Embryonic facial prominence (tissue), 1 donor: ENCODE measurements around the gene PTK7.

Source experiments
- DNase-seq: peaks from one replicate; pipeline ENCODE4 v3.0.0-alpha.2; 2016; ENCODE audit errors: extremely low spot score

Gene PTK7

DNA sequence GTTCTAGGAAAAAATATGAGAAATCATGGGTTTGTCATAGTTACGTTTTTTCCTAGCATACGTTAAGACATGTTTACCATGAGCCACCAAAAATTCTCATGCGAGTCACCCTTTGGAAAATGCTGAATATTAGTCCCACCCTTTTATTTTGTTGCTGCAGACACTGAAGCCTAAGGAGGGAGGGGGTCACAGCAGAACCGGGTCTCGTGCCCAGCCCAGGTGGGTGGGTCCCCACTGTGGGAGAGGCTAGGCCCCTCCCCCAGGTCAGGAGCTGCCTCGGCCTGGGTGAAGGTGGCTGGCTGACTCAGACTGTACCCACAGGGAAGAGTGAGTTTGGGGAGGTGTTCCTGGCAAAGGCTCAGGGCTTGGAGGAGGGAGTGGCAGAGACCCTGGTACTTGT lies 68.8 kb downstream of the PTK7 start:
- DNase-seq = no peak

DNA sequence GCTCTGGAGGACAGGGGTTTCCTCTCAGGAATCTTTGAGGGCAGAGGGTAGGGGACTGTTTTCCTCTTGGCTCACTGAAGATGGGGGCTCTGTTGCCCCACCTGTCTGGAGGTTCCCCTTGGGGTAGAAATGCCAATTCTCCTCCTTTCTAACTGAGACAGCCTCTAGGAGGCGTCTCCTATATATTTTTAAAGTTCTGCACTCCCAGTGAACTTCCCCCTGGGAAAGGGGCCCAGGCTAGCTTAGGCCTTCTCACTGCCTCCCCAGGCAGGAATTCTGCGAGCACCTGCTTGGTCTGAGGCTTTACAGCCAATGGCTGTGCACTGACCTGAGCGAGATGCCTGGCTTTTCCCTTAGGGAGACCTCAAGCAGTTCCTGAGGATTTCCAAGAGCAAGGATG lies 70.1 kb downstream of the PTK7 start:
- no peak for DNase-seq

DNA sequence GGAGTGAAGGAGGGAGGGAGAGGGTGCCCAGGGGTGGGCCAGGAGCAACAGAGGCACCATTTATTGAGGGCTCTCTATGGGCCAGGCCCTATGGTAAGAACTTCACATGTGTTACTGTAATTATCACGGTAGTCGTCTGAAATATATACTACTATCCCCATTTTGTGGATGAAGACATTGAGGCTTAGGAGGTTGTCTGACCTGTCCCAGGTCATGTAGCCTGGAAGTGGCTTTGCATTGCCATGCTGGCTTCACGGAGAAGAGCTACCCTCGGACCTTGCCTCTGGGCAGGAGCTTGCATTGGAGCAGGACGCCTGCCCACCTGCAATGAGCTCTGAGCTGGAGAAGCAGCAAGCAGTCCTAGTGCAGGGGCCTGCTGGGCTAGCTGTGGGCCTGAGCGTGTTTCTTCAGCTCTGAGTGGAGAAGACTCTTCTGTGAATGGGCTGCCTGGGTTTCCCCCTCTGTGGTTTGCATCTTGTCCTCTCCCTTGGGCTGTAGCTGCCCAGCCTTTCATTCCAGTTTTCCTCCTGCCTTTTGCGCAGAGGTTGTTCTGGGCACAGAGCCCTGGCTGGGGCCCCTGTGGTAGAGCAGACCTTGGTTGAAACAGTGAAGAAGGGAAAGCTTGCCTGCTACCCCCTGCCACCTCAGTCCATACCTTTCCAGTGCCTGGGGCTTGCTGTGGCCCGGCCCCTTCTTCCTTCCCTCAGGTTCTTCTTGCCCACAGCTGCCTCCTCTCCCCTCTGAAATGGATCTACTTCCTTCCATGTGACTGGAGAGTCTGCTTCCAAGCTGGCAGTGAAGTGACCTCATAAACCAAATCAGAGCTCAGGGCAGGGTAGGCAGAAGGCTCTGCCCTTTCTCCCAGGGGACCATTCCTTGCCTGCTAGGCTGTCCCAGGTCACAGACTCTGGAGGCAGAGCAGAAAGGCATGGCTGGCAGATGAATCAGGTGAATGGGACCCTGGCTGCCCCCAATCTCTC lies 70.9 kb downstream of the PTK7 start:
- no peak for DNase-seq

DNA sequence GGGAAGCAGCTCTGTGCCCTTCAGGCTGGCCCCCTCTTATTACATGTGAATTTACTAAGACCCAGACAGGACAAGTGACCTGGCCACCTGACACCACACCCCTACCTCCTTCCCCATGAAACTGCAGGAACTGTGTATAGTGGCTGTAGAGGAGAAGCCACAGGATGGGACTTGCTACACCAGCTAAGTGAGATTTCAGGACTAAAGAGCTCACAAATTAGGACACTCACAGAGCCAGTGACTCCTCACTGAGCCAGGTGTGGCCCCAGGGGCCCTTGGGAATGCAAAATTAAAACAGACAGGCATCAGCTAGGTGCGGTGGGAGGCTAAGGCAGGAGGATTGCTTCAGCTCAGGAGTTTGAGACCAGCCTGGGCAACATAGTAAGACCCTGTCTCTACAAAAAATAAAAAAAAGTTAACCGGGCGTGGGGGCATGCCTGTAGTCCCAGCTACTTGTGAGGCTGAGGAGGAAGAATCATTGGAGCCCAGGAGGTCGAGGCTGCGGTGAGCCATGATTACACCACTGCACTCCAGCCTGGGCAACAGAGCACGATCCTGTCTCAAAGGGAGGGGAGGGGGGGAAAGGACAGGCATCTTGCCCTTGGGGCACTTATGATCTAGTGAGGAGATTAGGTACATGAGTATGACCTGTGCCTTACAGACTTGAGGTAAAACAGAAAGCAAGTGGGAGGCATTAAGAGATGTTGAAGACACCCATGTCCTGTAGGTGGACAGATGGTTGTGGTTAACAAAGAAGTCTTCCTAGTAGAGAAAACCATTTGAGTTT lies 71.8 kb downstream of the PTK7 start:
- DNase-seq = no peak

DNA sequence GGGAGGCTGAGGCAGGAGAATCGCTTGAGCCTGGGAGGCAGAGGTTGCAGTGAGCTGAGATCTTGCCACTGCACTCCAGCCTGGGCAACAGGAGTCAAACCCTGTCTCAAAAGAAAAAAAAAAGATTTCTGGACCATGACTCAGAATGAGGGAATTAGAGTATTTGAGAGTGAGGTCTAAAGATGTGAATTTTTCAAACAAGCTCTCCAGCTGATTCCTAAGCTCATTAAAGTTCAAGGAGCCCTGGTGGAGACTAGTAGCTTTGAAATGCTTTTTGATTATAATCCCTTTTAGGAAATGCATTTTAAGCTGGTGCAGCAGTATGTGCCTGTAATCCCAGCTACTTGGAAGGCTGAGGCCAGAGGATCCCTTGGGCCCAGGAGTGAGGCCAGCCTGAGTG lies 73.2 kb downstream of the PTK7 start:
- DNase-seq = no peak

DNA sequence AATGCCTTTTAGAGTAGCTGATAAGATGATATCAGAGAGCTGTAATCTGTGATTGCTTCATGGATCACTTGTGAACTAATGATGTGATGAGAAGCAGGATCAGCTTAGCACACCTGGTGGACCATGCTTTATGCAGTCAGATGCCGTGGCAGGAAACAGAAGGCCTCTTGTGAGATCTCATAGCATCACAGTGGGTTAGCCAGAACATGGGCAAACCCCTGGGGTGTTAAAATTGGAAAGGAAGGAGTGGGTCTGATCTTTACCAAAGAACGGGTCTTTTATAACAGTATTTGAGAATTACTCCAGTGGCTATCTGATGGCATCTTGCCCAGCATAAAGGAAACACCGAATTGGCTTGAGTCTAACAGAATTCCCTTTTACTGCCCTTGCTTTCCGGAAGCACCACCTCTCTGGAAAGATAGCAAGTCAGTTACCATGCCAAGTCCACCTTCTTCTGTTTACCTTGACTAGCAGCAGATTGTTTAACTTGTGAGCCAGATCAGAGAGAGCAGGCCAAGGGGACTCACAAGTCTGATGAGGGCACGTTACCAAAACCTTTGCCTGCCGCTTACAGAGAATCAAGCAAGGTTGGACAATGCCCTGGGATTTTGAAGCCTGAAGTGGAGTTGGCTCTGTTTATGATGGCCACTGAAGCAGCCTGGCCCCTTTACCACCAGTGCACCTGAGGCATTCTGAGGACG lies 74.1 kb downstream of the PTK7 start:
- DNase-seq = no peak

DNA sequence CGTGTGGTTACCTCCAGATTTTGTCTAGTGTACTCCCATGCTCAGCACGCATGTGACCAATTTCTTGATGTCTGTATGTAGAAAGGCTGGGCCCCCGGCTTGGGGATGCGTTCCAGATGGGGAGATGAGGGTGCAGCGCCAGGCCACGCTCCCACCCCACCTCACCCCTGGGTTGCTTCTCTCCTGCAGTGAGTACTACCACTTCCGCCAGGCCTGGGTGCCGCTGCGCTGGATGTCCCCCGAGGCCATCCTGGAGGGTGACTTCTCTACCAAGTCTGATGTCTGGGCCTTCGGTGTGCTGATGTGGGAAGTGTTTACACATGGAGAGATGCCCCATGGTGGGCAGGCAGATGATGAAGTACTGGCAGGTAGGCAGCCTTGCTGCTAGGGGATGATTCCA lies 83.5 kb downstream of the PTK7 start:
- DNase-seq = no peak

DNA sequence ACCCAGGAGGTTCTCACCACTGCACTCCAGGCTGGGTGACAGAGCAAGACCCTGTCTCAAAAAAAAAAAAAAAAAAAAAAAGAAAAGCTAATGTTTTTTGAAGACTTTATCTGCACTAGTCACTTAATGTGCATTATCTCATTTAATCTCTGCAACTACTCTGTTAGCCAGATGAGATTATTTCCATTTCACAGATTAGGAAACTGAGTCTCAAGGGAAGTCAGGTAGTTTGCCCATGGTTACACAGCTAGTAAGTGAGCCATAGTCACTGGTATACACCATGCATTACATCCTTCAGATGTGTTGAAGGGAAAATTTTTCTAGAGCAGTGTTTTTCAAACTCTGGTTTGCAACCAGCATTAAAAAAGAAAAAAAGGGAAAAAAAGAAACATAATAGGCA lies 87.8 kb downstream of the PTK7 start:
- DNase-seq = no peak

DNA sequence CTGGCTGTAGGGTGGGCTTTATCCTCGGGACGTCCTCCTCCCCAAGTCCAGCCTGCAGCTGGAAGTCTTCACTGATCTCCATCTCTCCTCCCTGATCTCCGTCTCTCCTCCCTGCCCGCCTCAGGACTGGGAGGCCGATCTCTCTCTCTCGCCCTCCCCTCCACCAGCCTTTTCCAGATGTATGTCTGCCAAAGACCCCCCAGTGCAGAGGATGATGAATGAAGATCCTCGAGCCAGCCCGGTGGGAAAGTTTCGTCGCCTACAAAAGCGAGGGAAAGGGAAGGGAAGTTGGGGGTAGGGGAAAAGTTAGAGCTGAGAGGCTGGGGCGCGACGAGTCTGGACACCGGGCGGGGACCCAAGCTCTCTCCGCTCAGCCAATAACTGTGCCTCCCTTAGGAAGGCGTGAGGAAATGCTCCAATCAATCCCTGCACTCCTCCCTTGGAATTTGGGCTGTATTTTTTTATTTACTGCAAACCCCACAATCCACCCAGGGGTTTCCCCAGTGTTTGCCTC lies 94.4 kb downstream of the PTK7 start:
- peak; percentile 84 for DNase-seq

DNA sequence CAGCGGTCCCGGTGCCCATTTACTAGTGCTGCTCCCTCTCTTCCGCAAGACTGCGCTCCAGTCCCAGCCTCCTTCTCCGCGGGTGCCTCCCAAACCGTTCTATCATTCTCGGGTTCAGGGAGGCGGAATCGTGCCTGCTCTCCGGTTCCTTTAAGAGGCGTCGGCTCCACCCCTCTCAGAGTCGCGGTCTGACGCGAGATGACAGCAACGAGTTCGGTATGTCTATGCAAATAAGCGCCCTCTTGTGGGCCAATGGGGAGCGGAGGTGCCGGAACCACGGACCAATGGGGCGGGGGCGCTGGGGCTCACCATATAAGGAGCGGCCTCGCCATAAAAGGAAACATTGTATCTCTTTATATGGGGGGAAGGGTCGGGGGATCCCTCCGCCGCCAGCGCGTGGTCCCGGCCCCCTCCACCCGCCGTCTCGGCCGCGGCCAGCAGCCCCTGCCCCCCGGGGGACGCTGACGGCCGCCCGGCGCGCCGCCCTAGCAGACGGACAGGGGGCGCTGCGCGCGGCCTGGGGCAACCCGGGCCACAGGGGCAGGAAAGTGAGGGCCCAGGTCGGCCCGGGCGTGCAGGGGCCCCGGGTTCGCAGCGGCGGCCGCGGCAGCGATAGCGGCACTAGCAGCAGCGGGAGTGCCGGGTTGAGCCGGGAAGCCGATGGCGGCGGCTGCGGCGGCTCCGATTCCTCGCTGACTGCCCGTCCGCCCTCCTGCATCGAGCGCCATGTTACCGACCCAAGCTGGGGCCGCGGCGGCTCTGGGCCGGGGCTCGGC lies 95.0 kb downstream of the PTK7 start, which contains the start of gene SRF:
Gene SRF, plus strand, starts transcription at position 339 of the 776 bp plus-strand sequence. Its CDS starts 388 bp downstream, at position 727.
- peak; percentile 98 for DNase-seq

DNA sequence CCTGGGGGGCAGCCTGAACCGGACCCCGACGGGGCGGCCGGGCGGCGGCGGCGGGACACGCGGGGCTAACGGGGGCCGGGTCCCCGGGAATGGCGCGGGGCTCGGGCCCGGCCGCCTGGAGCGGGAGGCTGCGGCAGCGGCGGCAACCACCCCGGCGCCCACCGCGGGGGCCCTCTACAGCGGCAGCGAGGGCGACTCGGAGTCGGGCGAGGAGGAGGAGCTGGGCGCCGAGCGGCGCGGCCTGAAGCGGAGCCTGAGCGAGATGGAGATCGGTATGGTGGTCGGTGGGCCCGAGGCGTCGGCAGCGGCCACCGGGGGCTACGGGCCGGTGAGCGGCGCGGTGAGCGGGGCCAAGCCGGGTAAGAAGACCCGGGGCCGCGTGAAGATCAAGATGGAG lies 95.6 kb downstream of the PTK7 start:
- DNase-seq = no peak

DNA sequence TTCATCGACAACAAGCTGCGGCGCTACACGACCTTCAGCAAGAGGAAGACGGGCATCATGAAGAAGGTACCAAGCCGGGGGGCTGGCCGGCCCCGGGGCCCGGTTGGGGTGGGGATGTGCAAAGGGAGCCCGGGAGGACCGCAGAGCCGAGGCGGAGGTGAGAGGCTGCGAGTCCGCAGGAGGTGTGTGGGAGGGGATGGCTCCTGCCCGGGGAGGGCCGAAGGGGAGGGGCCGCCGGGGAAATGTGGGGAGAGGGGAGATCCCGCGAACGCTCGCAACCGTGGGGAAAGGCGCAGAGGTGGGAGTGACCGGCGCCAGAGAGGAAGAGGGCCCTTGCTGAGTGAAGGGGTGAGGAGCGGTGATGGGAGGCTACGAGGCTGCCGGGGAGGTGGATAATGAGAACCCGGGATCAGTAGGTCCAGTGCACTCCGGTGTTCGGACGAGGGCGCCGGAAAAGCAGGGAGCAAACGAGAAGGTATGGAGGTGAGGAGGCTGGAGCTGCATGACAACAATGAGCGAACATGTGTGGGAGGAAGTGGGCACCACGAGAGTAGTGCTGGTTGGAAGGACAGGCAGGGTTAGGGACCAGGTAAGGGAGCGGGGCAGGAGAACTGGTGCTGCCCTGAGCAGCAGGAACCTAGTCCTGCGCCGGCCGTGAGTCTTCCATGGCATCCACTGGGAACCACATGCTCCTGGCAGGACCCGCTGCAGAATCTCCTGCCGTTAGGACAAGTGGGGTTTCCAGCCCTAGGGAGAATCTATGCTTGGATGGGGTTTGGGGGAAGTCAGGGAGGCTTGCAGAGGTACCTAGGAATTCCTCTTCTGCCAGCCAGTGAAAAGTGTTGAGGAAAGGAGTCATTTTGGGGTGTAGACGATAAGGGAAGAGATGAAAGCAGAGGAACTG lies 96.2 kb downstream of the PTK7 start:
- no peak for DNase-seq

DNA sequence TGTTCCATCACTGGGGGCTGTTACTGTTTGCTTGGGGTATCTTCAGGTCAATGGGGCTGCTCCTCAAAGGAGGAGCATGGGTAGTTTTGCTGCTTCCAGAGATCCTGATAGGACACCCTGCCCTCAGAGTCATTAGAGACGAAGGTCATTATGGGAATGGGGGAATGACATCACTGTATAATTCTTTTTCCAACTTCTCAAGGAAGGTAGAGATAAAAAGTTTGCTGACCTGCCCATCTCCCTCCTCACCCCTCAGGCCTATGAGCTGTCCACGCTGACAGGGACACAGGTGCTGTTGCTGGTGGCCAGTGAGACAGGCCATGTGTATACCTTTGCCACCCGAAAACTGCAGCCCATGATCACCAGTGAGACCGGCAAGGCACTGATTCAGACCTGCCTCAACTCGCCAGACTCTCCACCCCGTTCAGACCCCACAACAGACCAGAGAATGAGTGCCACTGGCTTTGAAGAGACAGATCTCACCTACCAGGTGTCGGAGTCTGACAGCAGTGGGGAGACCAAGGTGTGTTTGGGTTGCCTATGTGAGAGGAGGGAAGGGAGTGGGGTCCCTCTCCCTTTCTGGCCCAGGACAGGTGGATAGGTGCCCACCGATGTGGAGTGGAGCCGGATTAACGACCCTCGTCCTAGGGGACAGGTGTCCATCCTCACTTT lies 97.6 kb downstream of the PTK7 start:
- DNase-seq = no peak

DNA sequence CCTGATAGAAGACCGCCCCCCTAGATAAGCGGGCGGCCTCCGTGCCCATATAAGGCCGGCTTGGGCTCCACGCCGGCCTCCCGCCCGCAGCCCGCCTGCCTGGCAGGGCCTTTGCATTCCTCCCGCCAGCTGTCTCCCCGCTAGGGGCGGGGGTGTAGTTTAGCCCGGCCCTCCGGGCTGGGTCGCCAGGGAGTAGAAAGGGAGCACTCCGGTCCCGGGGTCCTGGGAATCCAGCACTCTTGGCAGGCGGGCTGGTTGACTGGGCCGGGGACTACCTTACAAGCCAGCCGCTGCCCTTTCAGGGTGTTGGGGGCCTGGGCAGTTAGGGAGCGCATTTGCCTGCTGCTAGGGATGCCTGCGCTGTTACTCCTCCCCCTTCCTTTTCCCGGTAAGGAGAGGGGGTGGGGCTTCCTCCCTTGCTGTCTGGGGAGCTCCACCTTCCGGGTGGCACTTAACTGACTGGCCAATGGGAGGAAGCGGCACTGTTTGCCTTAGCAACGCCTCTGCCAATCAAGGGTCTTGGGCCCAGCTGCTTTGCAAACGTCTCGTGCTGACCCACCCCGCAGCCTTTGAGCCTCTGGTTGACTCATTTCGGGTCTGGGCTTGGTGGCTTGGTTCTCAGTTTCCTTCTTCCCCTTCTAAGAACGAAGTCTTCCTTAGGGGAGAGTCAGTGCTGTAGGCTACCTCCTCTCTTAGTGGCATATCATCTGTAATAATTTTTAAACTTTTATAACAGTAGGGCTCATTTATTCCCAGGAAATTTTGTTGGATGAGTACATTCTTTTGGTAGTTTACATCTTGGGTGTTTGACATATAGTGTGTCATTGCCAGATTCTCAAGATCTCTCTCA lies 98.4 kb downstream of the PTK7 start:
- DNase-seq = peak; percentile 97

DNA sequence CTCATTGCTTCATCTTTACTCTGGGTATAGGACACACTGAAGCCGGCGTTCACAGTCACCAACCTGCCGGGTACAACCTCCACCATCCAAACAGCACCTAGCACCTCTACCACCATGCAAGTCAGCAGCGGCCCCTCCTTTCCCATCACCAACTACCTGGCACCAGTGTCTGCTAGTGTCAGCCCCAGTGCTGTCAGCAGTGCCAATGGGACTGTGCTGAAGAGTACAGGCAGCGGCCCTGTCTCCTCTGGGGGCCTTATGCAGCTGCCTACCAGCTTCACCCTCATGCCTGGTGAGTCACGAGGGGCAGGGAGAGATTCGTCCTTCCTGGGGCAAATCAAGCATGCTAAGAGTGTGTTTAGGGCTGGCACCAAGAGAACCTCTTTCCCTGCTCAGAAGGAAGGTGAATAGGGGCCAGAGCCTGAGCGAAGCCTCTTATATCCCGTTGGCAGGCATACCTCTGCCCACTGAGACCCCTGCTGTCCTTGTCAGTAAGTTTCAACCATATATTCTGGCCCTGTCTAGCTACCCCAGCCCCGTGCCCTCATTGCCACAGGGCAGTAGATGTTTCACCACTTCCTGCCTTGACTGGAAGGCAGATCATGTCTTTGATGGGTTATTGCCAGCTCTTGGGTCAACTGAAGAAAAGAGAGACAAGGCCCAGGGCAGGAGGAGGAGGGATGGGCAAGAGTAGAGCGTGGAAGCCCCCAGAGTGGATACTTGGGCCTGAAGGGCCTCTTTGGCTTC lies 99.7 kb downstream of the PTK7 start:
- DNase-seq = no peak

DNA sequence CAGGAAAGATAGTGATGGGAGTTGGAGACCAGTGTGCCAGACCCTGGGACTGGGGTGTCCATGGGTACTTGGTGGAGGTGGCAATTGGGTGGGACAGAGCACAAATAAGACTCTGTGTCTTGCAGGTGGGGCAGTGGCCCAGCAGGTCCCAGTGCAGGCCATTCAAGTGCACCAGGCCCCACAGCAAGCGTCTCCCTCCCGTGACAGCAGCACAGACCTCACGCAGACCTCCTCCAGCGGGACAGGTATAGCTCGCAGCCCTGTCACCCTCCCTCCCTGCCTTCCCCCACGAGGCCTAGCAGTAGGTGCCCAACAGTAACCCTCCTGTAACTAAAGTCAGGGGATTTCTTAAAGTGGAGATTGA lies 100.3 kb downstream of the PTK7 start:
- no peak for DNase-seq

DNA sequence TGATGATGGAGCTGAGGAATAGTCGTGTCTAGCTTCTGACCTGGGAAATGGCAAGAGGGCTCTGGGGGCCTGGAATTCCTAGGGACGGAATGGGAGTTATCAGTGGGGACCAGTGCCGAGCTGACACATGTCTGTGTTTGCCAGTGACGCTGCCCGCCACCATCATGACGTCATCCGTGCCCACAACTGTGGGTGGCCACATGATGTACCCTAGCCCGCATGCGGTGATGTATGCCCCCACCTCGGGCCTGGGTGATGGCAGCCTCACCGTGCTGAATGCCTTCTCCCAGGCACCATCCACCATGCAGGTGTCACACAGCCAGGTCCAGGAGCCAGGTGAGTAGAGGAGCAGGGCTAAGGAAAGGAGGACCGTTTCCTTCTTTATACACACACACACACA lies 102.0 kb downstream of the PTK7 start:
- DNase-seq = no peak
